GM21576 (cell line): Measurements from ENCODE around the gene CLEC18A.
"Not testable (repeated sequence)": the region's sequence is repeated elsewhere in the genome, so short reads cannot be mapped to it uniquely, and the experiment has no call there.

Experiments used
- ATAC-seq: cut with Tn5 transposase; IDR thresholded peaks from one replicate; pipeline ENCODE4 v1.9.1; 2021; ENCODE audit warnings: mild to moderate bottlenecking, moderate library complexity; ENCODE audit not compliant: unreplicated experiment

Gene CLEC18A

GRCh38 chr16:69950411-69950810, 723 bp upstream of the CLEC18A start:
- ATAC-seq, result not testable (repeated sequence)

DNA sequence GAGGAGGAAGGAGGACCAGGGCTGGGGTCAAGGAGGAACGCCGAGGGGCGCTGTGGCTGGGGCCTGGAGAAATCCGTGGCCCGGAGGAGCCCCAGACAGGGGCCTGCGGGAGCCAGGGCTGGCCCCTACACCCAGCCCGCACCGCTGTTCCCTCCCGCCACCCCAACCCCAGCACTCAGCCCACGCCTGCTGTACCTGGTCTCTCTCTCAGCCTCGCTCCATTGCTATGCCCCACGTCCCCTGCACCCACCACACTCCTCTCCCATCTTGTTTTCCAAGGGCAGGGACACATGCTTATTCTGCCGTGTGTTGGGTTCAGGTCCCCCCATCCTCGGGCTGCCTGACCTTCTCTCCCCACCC, 518 bp downstream of the CLEC18A start:
- ATAC-seq, result not testable (repeated sequence)

DNA sequence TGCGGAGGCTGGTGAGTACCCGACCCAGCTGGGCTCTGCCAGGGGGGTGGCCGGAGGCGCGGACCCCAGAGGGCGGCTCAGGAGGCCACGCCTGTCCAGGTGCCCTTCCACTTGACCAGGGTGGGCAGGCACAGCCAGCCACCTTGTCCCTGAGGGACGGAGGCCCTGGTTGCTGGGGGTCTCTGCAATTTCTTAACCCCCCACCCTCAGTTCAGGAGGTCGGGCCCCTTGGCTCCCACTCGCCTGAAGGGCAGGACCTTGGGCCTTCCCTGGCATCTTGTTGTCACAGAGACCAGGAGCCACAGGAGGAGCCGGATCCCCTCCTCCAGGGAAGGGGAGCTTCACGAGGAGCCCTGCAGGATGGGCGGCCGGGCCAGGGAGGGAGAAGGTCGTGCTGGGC, 982 bp downstream of the CLEC18A start:
- not testable (repeated sequence) for ATAC-seq

DNA sequence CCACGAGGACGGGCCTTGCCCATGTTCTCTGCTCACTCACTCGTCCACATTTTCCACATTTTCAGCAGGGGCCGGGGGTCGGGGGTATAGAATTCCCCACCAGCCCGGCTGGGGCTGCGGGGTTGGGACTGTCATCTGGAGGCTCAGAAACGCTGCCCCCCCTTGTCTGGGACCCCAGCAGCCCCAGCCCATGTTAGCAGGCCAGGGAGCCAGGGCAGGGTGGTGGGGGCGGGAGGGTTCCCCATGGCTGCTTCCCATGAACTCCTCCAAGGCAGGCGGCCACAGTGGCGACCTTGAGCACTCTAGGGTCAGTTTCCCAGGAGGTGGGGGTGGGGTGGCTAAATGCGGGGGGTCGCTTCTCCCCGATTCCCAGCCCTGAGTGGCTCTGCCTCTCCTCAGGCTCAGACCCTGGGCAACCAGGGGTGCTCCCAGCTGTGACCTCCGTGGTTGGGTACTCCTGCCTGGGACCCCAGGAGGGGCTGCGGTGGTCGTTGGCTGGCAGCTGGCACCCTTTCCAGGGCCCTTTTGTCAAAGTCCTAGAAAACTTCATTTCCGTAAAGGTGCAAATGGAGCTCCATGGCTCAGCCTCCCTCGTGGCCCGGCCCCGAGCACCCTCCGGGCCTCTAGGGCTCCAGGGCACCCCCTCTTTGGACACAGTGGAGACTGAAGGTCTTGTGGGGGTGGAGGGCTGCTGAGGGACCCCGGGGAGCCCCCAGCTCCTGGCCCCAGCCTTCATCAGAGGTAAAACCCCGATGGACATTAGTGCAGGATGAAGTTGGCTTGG, 1.6 kb downstream of the CLEC18A start:
- not testable (repeated sequence) for ATAC-seq

DNA sequence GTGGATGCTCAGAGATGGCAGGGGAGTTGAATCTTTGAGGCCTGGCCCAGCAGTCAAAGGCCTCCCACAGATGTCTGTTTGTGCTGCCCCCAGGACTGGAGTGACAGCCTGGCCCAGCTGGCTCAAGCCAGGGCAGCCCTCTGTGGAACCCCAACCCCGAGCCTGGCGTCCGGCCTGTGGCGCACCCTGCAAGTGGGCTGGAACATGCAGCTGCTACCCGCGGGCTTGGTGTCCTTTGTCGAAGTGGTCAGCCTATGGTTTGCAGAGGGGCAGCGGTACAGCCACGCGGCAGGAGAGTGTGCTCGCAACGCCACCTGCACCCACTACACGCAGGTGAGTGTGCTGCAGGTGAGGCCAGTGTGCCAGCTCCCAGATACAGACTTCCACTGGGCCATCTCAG, 3.1 kb downstream of the CLEC18A start:
- ATAC-seq, result not testable (repeated sequence)

- not testable (repeated sequence) for ATAC-seq
Measured at GRCh38 chr16:69963312-69963711, 12.2 kb downstream of the CLEC18A start.

GRCh38 chr16:69964960-69965660, 14.0 kb downstream of the CLEC18A start:
- not testable (repeated sequence) for ATAC-seq

DNA sequence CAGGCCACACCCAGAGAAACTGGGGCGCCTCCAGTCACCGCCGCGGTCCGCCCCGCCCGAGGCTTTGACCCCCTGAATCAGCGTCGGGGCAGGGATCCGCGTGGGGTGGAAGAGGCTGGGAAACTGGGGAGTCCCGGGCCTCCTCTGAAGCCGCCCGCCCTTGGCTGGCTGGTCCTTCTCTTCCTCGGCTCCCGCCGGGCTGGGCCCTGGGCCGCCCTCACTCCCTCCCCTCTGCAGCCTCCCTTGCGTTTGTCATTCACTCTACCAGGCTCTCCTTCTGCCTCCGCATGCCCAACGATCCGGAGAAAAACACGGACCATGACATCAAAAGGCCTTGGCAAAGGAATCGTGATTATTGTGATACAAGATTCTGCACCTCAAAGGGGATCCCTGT, 14.5 kb downstream of the CLEC18A start:
- not testable (repeated sequence) for ATAC-seq

DNA sequence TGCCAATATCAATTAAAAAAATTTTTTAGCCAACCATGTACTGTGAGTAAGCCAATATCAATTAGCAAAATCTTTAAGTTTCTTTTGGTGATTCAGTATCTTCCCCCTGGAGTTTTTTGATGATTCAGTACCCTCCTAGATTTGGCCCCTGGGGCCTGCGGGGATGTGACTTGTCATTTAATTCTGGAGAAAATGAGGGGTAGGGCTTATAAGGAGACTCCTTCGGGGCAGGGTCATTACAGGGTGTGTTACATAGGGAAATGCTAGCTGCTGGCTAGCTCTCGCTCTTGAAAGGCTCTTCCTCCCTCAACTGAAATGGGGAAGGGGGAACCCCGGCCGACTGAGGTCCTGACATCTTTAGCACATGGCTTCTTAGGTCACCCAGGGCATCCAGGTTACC, 16.6 kb downstream of the CLEC18A start:
- ATAC-seq, result not testable (repeated sequence)

GRCh38 chr16:69968125-69968524, 17.0 kb downstream of the CLEC18A start:
- not testable (repeated sequence) for ATAC-seq

DNA sequence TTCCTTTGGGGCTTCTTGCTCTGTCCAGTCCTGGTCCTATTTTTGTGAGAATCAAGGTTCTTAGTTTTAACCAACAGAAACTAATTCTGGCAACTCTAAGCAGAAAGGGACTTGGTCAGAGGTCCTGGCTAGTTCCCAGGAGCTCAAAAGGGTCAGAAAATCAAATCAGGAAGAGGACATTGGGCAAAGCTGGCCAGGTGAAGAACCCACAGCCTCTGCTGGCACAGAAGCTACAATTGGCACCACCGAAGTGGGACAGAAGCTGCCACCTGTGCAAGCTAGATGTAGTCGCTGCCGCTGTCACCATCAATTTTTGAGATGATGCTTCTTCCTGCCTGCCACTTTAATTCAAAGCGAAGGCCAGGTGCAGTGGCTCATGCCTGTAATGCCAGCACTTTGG, 18.5 kb downstream of the CLEC18A start:
- ATAC-seq, result not testable (repeated sequence)

DNA sequence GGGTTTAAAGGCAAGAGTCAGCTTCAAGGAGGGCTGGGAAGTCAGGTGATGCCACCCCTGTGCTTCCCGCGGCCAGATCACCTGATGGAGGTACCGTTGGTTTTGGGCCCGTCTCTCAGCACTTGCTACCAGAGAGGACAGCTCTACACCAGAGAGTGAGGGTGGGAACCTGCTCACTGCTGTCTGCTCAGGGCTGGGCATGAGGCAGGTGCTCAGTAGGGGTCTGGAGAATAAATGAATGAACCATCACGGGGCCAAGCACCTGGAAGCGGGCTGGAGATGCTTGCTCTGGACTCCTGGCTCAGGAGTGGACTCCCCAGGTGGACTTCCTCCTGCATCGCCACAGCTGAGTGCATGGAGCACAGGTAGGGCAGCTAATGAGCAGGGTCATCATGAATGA, 21.0 kb downstream of the CLEC18A start:
- ATAC-seq, result not testable (repeated sequence)

DNA sequence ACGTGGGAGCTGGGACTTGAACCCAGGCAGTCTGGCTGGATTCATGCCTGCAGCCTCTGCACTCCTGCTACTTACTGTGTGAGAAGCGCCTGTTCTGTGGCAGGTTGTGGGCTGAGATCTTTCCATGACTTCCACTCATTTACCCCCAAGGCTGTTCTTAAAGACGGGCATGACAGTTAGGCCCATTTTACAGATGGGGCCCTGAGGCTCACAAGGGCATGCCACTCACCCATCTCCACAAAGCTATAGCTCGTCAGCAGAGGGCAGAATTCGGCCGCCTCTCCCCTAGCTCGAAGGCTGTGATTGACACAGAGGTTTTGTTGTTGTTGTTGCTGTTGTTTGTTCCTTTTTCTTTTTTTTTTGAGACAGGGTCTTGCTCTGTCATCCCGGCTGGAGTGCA, 21.8 kb downstream of the CLEC18A start:
- ATAC-seq, result not testable (repeated sequence)

DNA sequence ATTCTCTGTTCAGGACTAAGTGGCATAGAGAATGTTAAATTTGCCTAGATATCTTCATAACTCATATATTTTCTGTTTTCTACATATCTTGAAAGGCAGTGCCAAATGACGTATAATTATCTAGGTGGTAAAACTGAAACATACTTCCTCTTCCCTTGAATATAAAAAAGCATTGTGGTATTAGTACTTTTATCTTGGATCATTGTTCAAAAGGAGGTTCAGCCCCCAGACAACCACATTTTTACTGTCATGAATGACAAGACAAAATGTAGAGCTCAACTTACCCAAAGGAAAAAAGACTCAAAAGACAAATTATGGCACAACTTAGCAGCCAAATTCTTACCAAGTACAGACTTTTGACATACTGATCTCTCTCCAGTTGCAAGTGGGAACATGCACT, 34.1 kb downstream of the CLEC18A start:
- not testable (repeated sequence) for ATAC-seq

- not testable (repeated sequence) for ATAC-seq
Measured at GRCh38 chr16:69997956-69998355, 46.8 kb downstream of the CLEC18A start.

- ATAC-seq, result not testable (repeated sequence)
Measured at GRCh38 chr16:69999801-70000200, 48.7 kb downstream of the CLEC18A start.

GRCh38 chr16:70003511-70003910, 52.4 kb downstream of the CLEC18A start:
- not testable (repeated sequence) for ATAC-seq

GRCh38 chr16:70008604-70009003, 57.5 kb downstream of the CLEC18A start:
- not testable (repeated sequence) for ATAC-seq

DNA sequence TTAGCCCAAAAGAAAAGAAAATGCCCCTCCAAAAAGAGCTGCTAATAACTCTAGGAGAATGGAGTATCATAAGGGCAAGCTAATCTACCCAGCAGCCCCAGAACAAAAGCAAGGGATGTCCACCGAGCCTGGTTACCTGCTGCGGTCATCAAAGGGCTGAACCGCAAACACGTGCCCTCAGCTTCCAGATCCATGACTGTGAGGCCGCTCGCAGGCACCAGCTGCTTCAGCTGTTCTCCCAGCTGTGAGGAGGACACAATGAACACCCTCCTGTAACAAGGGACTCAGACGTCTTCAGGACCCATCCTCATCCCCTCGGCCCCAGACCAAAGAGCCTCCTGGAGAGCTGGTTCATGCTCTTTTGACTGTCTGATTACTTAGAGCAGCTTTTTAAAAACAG, 59.5 kb downstream of the CLEC18A start:
- ATAC-seq, result not testable (repeated sequence)

DNA sequence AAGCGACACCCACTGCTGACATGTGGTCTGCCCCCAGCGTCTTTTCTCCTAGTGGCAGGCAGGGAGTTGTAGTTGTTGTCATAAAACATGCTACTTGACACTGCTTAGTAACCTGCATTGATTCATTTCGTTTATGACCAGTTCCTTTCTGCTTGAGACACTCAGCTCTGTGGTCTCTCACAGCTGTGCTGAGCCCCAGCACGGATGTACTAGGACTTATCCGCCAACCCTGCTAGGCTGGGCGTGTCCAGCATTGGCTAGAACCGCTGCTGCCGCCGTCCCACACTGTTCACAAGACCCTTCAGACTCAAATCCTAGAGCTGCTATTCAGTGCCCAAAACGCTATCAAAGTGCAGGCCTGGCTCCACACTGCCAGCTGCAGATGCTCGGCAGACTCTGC, 60.0 kb downstream of the CLEC18A start:
- ATAC-seq, result not testable (repeated sequence)

DNA sequence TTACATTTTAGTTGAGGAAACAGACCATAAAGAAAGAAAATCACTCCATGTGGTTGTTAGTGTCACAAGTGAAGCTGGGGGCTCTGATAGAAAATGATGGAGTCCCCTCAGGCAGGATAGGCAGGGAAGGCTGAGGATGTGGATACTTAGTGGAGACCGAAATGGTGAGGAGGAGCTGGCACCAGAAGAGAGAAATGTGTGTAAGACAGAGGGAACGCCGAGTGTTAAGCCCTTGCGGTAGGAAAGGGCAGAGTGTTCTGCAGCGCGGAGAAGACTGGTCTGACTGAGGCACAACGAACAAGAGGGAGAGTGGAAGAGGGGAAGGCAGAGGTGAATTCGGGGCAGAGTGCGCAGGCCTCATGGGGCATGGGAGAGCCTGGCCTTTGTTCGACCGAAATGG, 61.2 kb downstream of the CLEC18A start:
- not testable (repeated sequence) for ATAC-seq

DNA sequence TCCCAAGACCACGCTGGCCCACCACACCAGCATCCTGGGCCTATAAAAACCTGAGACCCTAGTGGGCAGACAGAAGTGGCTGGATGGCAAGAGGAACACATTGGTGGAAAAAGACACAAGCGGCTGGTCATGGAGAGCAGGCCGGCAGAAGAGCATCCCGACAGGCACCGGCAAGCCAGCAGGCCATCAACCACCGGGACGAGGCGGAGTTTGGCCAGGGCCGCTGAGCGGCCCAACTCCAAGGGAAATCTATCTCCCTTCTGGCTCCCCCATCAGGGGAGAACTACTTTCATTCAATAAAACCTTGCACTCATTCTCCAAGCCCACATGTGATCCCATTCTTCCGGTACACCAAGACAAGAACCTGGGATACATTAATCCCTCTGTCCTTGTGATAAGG, 61.8 kb downstream of the CLEC18A start:
- ATAC-seq, result not testable (repeated sequence)
